ENCODE data around the gene AOPEP.
A peak's percentile ranks its signal among the peaks of the same experiment; 100 is the strongest.

AOPEP gene

GRCh38 chr9:95105519-95106287, 379.2 kb downstream of the AOPEP start:
- Histone ChIP-seq H3K4me1 (ENCODE audit: control insufficient read depth in 2 of 2, insufficient read depth in 2 of 2, low read length in 2 of 2) (peaks cover 0 to 3% of the 10 kb centered on the region in 2 donors), H3K4me3 (ENCODE audit: low read length in 2 of 2) (no peak overlapping the region), H3K9me3 (ENCODE audit: control insufficient read depth in 2 of 2, low read length in 2 of 2) (no peaks in the 10 kb centered on the region), H3K36me3 (ENCODE audit: control insufficient read depth in 2 of 2, insufficient read depth in 2 of 2, low read length in 2 of 2) (peaks cover 10 to 14% of the 10 kb centered on the region in 2 donors), H3K27me3 (ENCODE audit: control insufficient read depth in 2 of 2, insufficient read depth in 2 of 2, low read length in 2 of 2) (no peaks in the 10 kb centered on the region), H3K27ac (ENCODE audit: low read depth in 2 of 2, low read length in 2 of 2) (no peak overlapping the region), H3K9ac (ENCODE audit: low read depth in 1 of 2, low read length in 2 of 2) (no peak overlapping the region)

GRCh38 chr9:95107001-95107749, 380.7 kb downstream of the AOPEP start:
- Histone ChIP-seq H3K4me3 (ENCODE audit: low read length in 2 of 2) (no peak overlapping the region), H3K36me3 (ENCODE audit: control insufficient read depth in 2 of 2, insufficient read depth in 2 of 2, low read length in 2 of 2) (peaks cover 11 to 13% of the 10 kb centered on the region in 2 donors), H3K9ac (ENCODE audit: low read depth in 1 of 2, low read length in 2 of 2) (no peak overlapping the region), H3K27ac (ENCODE audit: low read depth in 2 of 2, low read length in 2 of 2) (peak overlapping the region in 1 of 2 donors; percentile 49), H3K4me1 (ENCODE audit: control insufficient read depth in 2 of 2, insufficient read depth in 2 of 2, low read length in 2 of 2) (peaks cover 0 to under 1% of the 10 kb centered on the region in 2 donors), H3K27me3 (ENCODE audit: control insufficient read depth in 2 of 2, insufficient read depth in 2 of 2, low read length in 2 of 2) (no peaks in the 10 kb centered on the region), H3K9me3 (ENCODE audit: control insufficient read depth in 2 of 2, low read length in 2 of 2) (no peaks in the 10 kb centered on the region)

- H3K9me3 ChIP-seq (ENCODE audit: control insufficient read depth in 2 of 2, low read length in 2 of 2): no peaks in the 10 kb centered on the region
- H3K4me3 ChIP-seq (ENCODE audit: low read length in 2 of 2): no peak overlapping the region
- no peaks in the 10 kb centered on the region for H3K27me3 ChIP-seq (ENCODE audit: control insufficient read depth in 2 of 2, insufficient read depth in 2 of 2, low read length in 2 of 2)
- no peak overlapping the region for H3K27ac ChIP-seq (ENCODE audit: low read depth in 2 of 2, low read length in 2 of 2)
- H3K4me1 ChIP-seq (ENCODE audit: control insufficient read depth in 2 of 2, insufficient read depth in 2 of 2, low read length in 2 of 2): no peaks in the 10 kb centered on the region
- peaks cover 11 to 18% of the 10 kb centered on the region in 2 donors for H3K36me3 ChIP-seq (ENCODE audit: control insufficient read depth in 2 of 2, insufficient read depth in 2 of 2, low read length in 2 of 2)
- H3K9ac ChIP-seq (ENCODE audit: low read depth in 1 of 2, low read length in 2 of 2): no peak overlapping the region
These were observed 381.5 kb downstream of the AOPEP start for GRCh38 chr9:95107976-95108375.

- Histone ChIP-seq H3K9me3 (ENCODE audit: control insufficient read depth in 2 of 2, low read length in 2 of 2) (no peaks in the 10 kb centered on the region), H3K27ac (ENCODE audit: low read depth in 2 of 2, low read length in 2 of 2) (no peak overlapping the region), H3K36me3 (ENCODE audit: control insufficient read depth in 2 of 2, insufficient read depth in 2 of 2, low read length in 2 of 2) (peaks cover 11 to 18% of the 10 kb centered on the region in 2 donors), H3K9ac (ENCODE audit: low read depth in 1 of 2, low read length in 2 of 2) (no peak overlapping the region), H3K4me3 (ENCODE audit: low read length in 2 of 2) (no peak overlapping the region), H3K4me1 (ENCODE audit: control insufficient read depth in 2 of 2, insufficient read depth in 2 of 2, low read length in 2 of 2) (no peaks in the 10 kb centered on the region), H3K27me3 (ENCODE audit: control insufficient read depth in 2 of 2, insufficient read depth in 2 of 2, low read length in 2 of 2) (no peaks in the 10 kb centered on the region)
These were observed 382.3 kb downstream of the AOPEP start for GRCh38 chr9:95108777-95109176.

GRCh38 chr9:95109456-95109855, 383.0 kb downstream of the AOPEP start:
- H3K27me3 ChIP-seq (ENCODE audit: control insufficient read depth in 2 of 2, insufficient read depth in 2 of 2, low read length in 2 of 2): no peaks in the 10 kb centered on the region
- H3K27ac ChIP-seq (ENCODE audit: low read depth in 2 of 2, low read length in 2 of 2): no peak overlapping the region
- no peak overlapping the region for H3K9ac ChIP-seq (ENCODE audit: low read depth in 1 of 2, low read length in 2 of 2)
- peaks cover 14 to 18% of the 10 kb centered on the region in 2 donors for H3K36me3 ChIP-seq (ENCODE audit: control insufficient read depth in 2 of 2, insufficient read depth in 2 of 2, low read length in 2 of 2)
- no peaks in the 10 kb centered on the region for H3K4me1 ChIP-seq (ENCODE audit: control insufficient read depth in 2 of 2, insufficient read depth in 2 of 2, low read length in 2 of 2)
- no peak overlapping the region for H3K4me3 ChIP-seq (ENCODE audit: low read length in 2 of 2)
- no peaks in the 10 kb centered on the region for H3K9me3 ChIP-seq (ENCODE audit: control insufficient read depth in 2 of 2, low read length in 2 of 2)

- H3K9ac ChIP-seq (ENCODE audit: low read depth in 1 of 2, low read length in 2 of 2): no peak overlapping the region
- no peak overlapping the region for H3K27ac ChIP-seq (ENCODE audit: low read depth in 2 of 2, low read length in 2 of 2)
- no peaks in the 10 kb centered on the region for H3K4me1 ChIP-seq (ENCODE audit: control insufficient read depth in 2 of 2, insufficient read depth in 2 of 2, low read length in 2 of 2)
- H3K27me3 ChIP-seq (ENCODE audit: control insufficient read depth in 2 of 2, insufficient read depth in 2 of 2, low read length in 2 of 2): no peaks in the 10 kb centered on the region
- H3K4me3 ChIP-seq (ENCODE audit: low read length in 2 of 2): no peak overlapping the region
- H3K36me3 ChIP-seq (ENCODE audit: control insufficient read depth in 2 of 2, insufficient read depth in 2 of 2, low read length in 2 of 2): peaks cover 14 to 18% of the 10 kb centered on the region in 2 donors
- no peaks in the 10 kb centered on the region for H3K9me3 ChIP-seq (ENCODE audit: control insufficient read depth in 2 of 2, low read length in 2 of 2)
These were observed 384.5 kb downstream of the AOPEP start for GRCh38 chr9:95110921-95111525.

GRCh38 chr9:95111716-95112115, 385.2 kb downstream of the AOPEP start:
- Histone ChIP-seq H3K9ac (ENCODE audit: low read depth in 1 of 2, low read length in 2 of 2) (no peak overlapping the region), H3K36me3 (ENCODE audit: control insufficient read depth in 2 of 2, insufficient read depth in 2 of 2, low read length in 2 of 2) (peaks cover 12 to 15% of the 10 kb centered on the region in 2 donors), H3K4me3 (ENCODE audit: low read length in 2 of 2) (no peak overlapping the region), H3K27ac (ENCODE audit: low read depth in 2 of 2, low read length in 2 of 2) (no peak overlapping the region), H3K27me3 (ENCODE audit: control insufficient read depth in 2 of 2, insufficient read depth in 2 of 2, low read length in 2 of 2) (no peaks in the 10 kb centered on the region), H3K9me3 (ENCODE audit: control insufficient read depth in 2 of 2, low read length in 2 of 2) (no peaks in the 10 kb centered on the region), H3K4me1 (ENCODE audit: control insufficient read depth in 2 of 2, insufficient read depth in 2 of 2, low read length in 2 of 2) (no peaks in the 10 kb centered on the region)

GRCh38 chr9:95112436-95113280, 386.2 kb downstream of the AOPEP start:
- Histone ChIP-seq H3K4me3 (ENCODE audit: low read length in 2 of 2) (no peak overlapping the region), H3K27me3 (ENCODE audit: control insufficient read depth in 2 of 2, insufficient read depth in 2 of 2, low read length in 2 of 2) (no peaks in the 10 kb centered on the region), H3K9me3 (ENCODE audit: control insufficient read depth in 2 of 2, low read length in 2 of 2) (no peaks in the 10 kb centered on the region), H3K27ac (ENCODE audit: low read depth in 2 of 2, low read length in 2 of 2) (no peak overlapping the region), H3K9ac (ENCODE audit: low read depth in 1 of 2, low read length in 2 of 2) (no peak overlapping the region), H3K36me3 (ENCODE audit: control insufficient read depth in 2 of 2, insufficient read depth in 2 of 2, low read length in 2 of 2) (peaks cover 9 to 10% of the 10 kb centered on the region in 2 donors), H3K4me1 (ENCODE audit: control insufficient read depth in 2 of 2, insufficient read depth in 2 of 2, low read length in 2 of 2) (no peaks in the 10 kb centered on the region)

- no peaks in the 10 kb centered on the region for H3K27me3 ChIP-seq (ENCODE audit: control insufficient read depth in 2 of 2, insufficient read depth in 2 of 2, low read length in 2 of 2)
- no peaks in the 10 kb centered on the region for H3K4me1 ChIP-seq (ENCODE audit: control insufficient read depth in 2 of 2, insufficient read depth in 2 of 2, low read length in 2 of 2)
- peaks cover 6 to 7% of the 10 kb centered on the region in 2 donors for H3K36me3 ChIP-seq (ENCODE audit: control insufficient read depth in 2 of 2, insufficient read depth in 2 of 2, low read length in 2 of 2)
- no peak overlapping the region for H3K9ac ChIP-seq (ENCODE audit: low read depth in 1 of 2, low read length in 2 of 2)
- no peak overlapping the region for H3K4me3 ChIP-seq (ENCODE audit: low read length in 2 of 2)
- no peaks in the 10 kb centered on the region for H3K9me3 ChIP-seq (ENCODE audit: control insufficient read depth in 2 of 2, low read length in 2 of 2)
- H3K27ac ChIP-seq (ENCODE audit: low read depth in 2 of 2, low read length in 2 of 2): no peak overlapping the region
These were observed 388.6 kb downstream of the AOPEP start for GRCh38 chr9:95115104-95115503.

Data from mucosa of rectum (tissue), 2 donors.